Kidney epithelial cell (primary cell): ENCODE results near the gene C20orf96. TPM values are rescaled to one million over a fixed set of nuclear protein-coding genes. Genes with fewer than 3 reads are reported as not detected.

Experiments
- DNase-seq: peaks from one replicate; pipeline ENCODE4 v3.0.0-alpha.2; 2010; ENCODE audit warnings: low read depth
- H3K27me3 ChIP-seq: 2 replicates; pipeline ENCODE4 v1.6.0; 2011; ENCODE audit warnings: low read length; ENCODE audit not compliant: control insufficient read depth, insufficient read depth
- H3K36me3 ChIP-seq: 2 replicates; pipeline ENCODE4 v1.5.1; 2011; ENCODE audit warnings: low read length; ENCODE audit not compliant: control insufficient read depth, insufficient read depth
- H3K4me3 ChIP-seq: 2 replicates; pipeline ENCODE4 v1.5.1; 2011; ENCODE audit warnings: low read depth, mild to moderate bottlenecking, control low read depth, low read length
- CTCF ChIP-seq: IDR thresholded peaks from 2 replicates; pipeline ENCODE4 v1.5.1; 2011; ENCODE audit warnings: mild to moderate bottlenecking, moderate library complexity, low read length, control low read depth, inconsistent platforms; ENCODE audit not compliant: insufficient read depth, poor library complexity, severe bottlenecking
- total RNA-seq: library from RNA; depleted of rRNA; stranded (reverse); fragments of >200 nt; gene quantifications from 2 replicates; pipeline ENCODE4 v1.2.3, GENCODE V29; 2015

Gene C20orf96
- total RNA-seq, 1 donor from 2014 or later, result 8.0 TPM

GRCh38 chr20:221258-221830 lies 69.2 kb downstream of the C20orf96 start:
- DNase-seq, result no peak
- H3K4me3 ChIP-seq, result no peak overlapping the region
- TF ChIP-seq CTCF, result no peak
- H3K27me3 ChIP-seq, result peaks cover 2% of the 10 kb centered on the region
- no peaks in the 10 kb centered on the region for H3K36me3 ChIP-seq

Other genes with a start within 250 kb of the C20orf96 start
- not detected in 2 replicates for gene DEFB125, start 203.1 kb downstream of the C20orf96 start, total RNA-seq
- gene DEFB126, start 148.2 kb downstream of the C20orf96 start, total RNA-seq, result not detected in 2 replicates
- gene DEFB127, start 133.3 kb downstream of the C20orf96 start, total RNA-seq, result not detected in 2 replicates
- gene DEFB128, start 101.0 kb downstream of the C20orf96 start, total RNA-seq, result not detected in 2 replicates
- gene DEFB129, start 63.5 kb downstream of the C20orf96 start, total RNA-seq, result not detected in 2 replicates
- gene DEFB132, start 33.0 kb downstream of the C20orf96 start, total RNA-seq, result not detected in 2 replicates
- 16.1 and 23.3 TPM in 2 replicates for gene ZCCHC3, start 6.8 kb upstream of the C20orf96 start, total RNA-seq
- 10.2 and 13.1 TPM in 2 replicates for gene SOX12, start 34.8 kb upstream of the C20orf96 start, total RNA-seq
- 36.9 and 37.5 TPM in 2 replicates for gene NRSN2, start 56.4 kb upstream of the C20orf96 start, total RNA-seq
- 409 and 519 TPM in 2 replicates for gene TRIB3, start 90.0 kb upstream of the C20orf96 start, total RNA-seq
- gene RBCK1, start 117.5 kb upstream of the C20orf96 start, total RNA-seq, result 292 and 371 TPM in 2 replicates
- 38.5 and 40.7 TPM in 2 replicates for gene TBC1D20, start 171.8 kb upstream of the C20orf96 start, total RNA-seq